ENCODE results near the gene TUBB3.

TUBB3 gene

GRCh38 chr16:89956505-89957215, 33.5 kb downstream of the TUBB3 start:
- H3K4me1 ChIP-seq (ENCODE audit: low read length): no peaks in the 10 kb centered on the region
- no peaks in the 10 kb centered on the region for H4K20me1 ChIP-seq (ENCODE audit: insufficient read depth, low read length)
- no peak overlapping the region for H3K9ac ChIP-seq (ENCODE audit: low read length)
- H3K4me3 ChIP-seq (ENCODE audit: low read length): no peak overlapping the region
- no peak overlapping the region for H3K27ac ChIP-seq (ENCODE audit: low read length)
- H3K79me2 ChIP-seq (ENCODE audit: low read length): no peaks in the 10 kb centered on the region
- no peaks in the 10 kb centered on the region for H3F3A ChIP-seq (ENCODE audit: insufficient read depth, low read length)
- TF ChIP-seq CTCF (IDR thresholded peaks at IDR 0.05; ENCODE audit: low read length) (no peak), EZH2phosphoT487 (IDR thresholded peaks at IDR 0.05; ENCODE audit: low read length) (no peak), EZH2 (optimal IDR thresholded peaks at IDR 0.05; ENCODE audit: low read depth, low read length) (no peak)
- H3K27me3 ChIP-seq (replicated peaks; ENCODE audit: insufficient read depth, low read length): no peaks in the 10 kb centered on the region
- no peak overlapping the region for H3K4me2 ChIP-seq (ENCODE audit: low read depth, low read length)
- H2AFZ ChIP-seq (ENCODE audit: low read length): no peak overlapping the region
- no peak for DNase-seq
- no peaks in the 10 kb centered on the region for H3K36me3 ChIP-seq (replicated peaks; ENCODE audit: insufficient read depth, low read length)
- no peaks in the 10 kb centered on the region for H3K9me2 ChIP-seq (replicated peaks; ENCODE audit: insufficient read depth, low read length)
- H3K9me3 ChIP-seq (replicated peaks; ENCODE audit: insufficient read depth, low read length): no peaks in the 10 kb centered on the region

GRCh38 chr16:89957216-89957785, 34.2 kb downstream of the TUBB3 start:
- H3K4me2 ChIP-seq (ENCODE audit: low read depth, low read length): no peak overlapping the region

GRCh38 chr16:89958068-89958467, 34.9 kb downstream of the TUBB3 start:
- DNase-seq: no peak
- H3K9ac ChIP-seq (ENCODE audit: low read length): no peak overlapping the region
- H2AFZ ChIP-seq (ENCODE audit: low read length): no peak overlapping the region
- no peak overlapping the region for H3K27ac ChIP-seq (ENCODE audit: low read length)
- TF ChIP-seq EZH2 (optimal IDR thresholded peaks at IDR 0.05; ENCODE audit: low read depth, low read length) (no peak), EZH2phosphoT487 (IDR thresholded peaks at IDR 0.05; ENCODE audit: low read length) (no peak), CTCF (IDR thresholded peaks at IDR 0.05; ENCODE audit: low read length) (no peak)
- H3K79me2 ChIP-seq (ENCODE audit: low read length): no peaks in the 10 kb centered on the region
- no peak overlapping the region for H3K4me2 ChIP-seq (ENCODE audit: low read depth, low read length)
- no peak overlapping the region for H3K4me3 ChIP-seq (ENCODE audit: low read length)
- no peaks in the 10 kb centered on the region for H3K4me1 ChIP-seq (ENCODE audit: low read length)
- no peaks in the 10 kb centered on the region for H3K9me3 ChIP-seq (replicated peaks; ENCODE audit: insufficient read depth, low read length)
- H3K36me3 ChIP-seq (replicated peaks; ENCODE audit: insufficient read depth, low read length): no peaks in the 10 kb centered on the region
- H3F3A ChIP-seq (ENCODE audit: insufficient read depth, low read length): no peaks in the 10 kb centered on the region
- no peaks in the 10 kb centered on the region for H3K9me2 ChIP-seq (replicated peaks; ENCODE audit: insufficient read depth, low read length)
- H4K20me1 ChIP-seq (ENCODE audit: insufficient read depth, low read length): no peaks in the 10 kb centered on the region
- no peaks in the 10 kb centered on the region for H3K27me3 ChIP-seq (replicated peaks; ENCODE audit: insufficient read depth, low read length)

More at GRCh38 chr16:89957216-89957785, 34.2 kb downstream of the TUBB3 start:
- no peak overlapping the region for H2AFZ ChIP-seq (ENCODE audit: low read length)
- no peaks in the 10 kb centered on the region for H3K79me2 ChIP-seq (ENCODE audit: low read length)
- TF ChIP-seq CTCF (IDR thresholded peaks at IDR 0.05; ENCODE audit: low read length) (no peak), EZH2 (optimal IDR thresholded peaks at IDR 0.05; ENCODE audit: low read depth, low read length) (no peak), EZH2phosphoT487 (IDR thresholded peaks at IDR 0.05; ENCODE audit: low read length) (no peak)
- no peak overlapping the region for H3K4me3 ChIP-seq (ENCODE audit: low read length)
- no peaks in the 10 kb centered on the region for H3K36me3 ChIP-seq (replicated peaks; ENCODE audit: insufficient read depth, low read length)
- H3K9me2 ChIP-seq (replicated peaks; ENCODE audit: insufficient read depth, low read length): no peaks in the 10 kb centered on the region
- H3K27me3 ChIP-seq (replicated peaks; ENCODE audit: insufficient read depth, low read length): no peaks in the 10 kb centered on the region
- no peak for DNase-seq
- H3K9ac ChIP-seq (ENCODE audit: low read length): no peak overlapping the region
- no peaks in the 10 kb centered on the region for H4K20me1 ChIP-seq (ENCODE audit: insufficient read depth, low read length)
- H3K27ac ChIP-seq (ENCODE audit: low read length): no peak overlapping the region
- H3K4me1 ChIP-seq (ENCODE audit: low read length): no peaks in the 10 kb centered on the region
- no peaks in the 10 kb centered on the region for H3F3A ChIP-seq (ENCODE audit: insufficient read depth, low read length)
- H3K9me3 ChIP-seq (replicated peaks; ENCODE audit: insufficient read depth, low read length): no peaks in the 10 kb centered on the region
